Measurements from ENCODE around the gene FMN2.
A peak's percentile ranks its signal among the peaks of the same experiment; 100 is the strongest.

FMN2 gene

DNA sequence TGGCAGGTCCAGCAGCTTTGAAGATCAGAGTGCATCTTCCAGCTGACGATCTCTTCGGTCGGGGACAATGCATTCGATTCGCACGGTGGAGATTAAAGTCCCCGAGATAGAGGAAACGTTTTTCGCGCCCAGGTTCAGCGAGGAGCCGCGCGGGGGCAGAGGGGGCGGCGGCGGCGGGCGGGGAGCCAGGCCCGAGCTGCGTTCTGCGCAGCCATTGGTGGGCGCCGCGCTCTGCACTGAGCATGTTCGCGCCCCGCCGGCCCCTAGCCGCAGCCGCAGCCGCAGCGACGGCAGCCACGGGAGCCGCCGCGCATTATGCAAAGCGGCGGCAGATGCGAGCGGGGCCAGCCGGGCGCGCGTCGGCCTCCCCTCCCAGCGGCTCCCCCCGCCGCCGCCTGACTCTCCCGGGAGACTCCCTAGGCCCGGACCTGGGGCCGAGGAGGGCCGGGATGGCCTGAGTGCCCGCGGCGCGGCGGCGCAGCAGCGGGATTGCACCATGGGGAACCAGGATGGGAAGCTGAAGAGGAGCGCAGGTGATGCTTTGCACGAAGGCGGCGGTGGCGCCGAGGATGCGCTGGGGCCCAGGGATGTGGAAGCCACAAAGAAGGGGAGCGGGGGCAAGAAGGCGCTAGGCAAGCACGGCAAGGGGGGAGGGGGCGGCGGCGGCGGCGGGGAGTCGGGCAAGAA is at the start of gene FMN2:
FMN2 (plus strand) TSS at position 270 of the 687 bp plus-strand sequence; CDS start at position 497, 227 bp downstream.
- peak; percentile 57 for DNase-seq (ENCODE audit: low read depth)

GRCh38 chr1:240044620-240045019 is 47.1 kb upstream of the FMN2 start:
- no peak for DNase-seq (ENCODE audit: low read depth)

GRCh38 chr1:240046000-240046399 is 45.7 kb upstream of the FMN2 start:
- DNase-seq (ENCODE audit: low read depth), result no peak

GRCh38 chr1:240054109-240054701 is 37.5 kb upstream of the FMN2 start:
- DNase-seq (ENCODE audit: low read depth), result no peak

GRCh38 chr1:240055936-240056335 is 35.7 kb upstream of the FMN2 start:
- DNase-seq (ENCODE audit: low read depth), result no peak

- DNase-seq (ENCODE audit: low read depth), result no peak
Measured at GRCh38 chr1:240056350-240056749, 35.3 kb upstream of the FMN2 start.

GRCh38 chr1:240058049-240058448 is 33.6 kb upstream of the FMN2 start:
- DNase-seq (ENCODE audit: low read depth), result no peak

DNA sequence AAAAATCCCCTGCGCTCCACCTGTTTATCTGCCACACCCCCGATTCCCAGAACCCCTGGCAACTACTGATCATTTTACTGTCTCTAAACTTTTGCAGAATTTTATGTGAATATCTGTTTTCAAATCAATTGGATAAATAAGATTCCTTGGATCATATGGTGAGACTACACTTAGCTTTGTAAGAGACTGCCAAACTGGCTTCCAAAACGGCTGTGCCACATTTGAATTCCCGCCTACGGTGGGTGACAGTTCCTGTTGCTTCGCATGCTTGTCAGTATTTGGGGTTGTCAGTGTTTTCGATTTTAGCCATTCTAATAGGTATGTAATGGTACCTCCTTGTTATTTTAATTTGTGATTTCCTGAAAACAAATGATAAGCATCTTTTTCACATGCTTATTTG is 22.7 kb upstream of the FMN2 start:
- DNase-seq (ENCODE audit: low read depth), result no peak

- no peak for DNase-seq (ENCODE audit: low read depth)
Measured at GRCh38 chr1:240070188-240070587, 21.5 kb upstream of the FMN2 start.

- DNase-seq (ENCODE audit: low read depth), result no peak
Measured at GRCh38 chr1:240073097-240073496, 18.6 kb upstream of the FMN2 start.

- DNase-seq (ENCODE audit: low read depth), result no peak
Measured at GRCh38 chr1:240074422-240074821, 17.3 kb upstream of the FMN2 start.

GRCh38 chr1:240074908-240075307 is 16.8 kb upstream of the FMN2 start:
- no peak for DNase-seq (ENCODE audit: low read depth)

GRCh38 chr1:240084337-240084736 is 7.3 kb upstream of the FMN2 start:
- no peak for DNase-seq (ENCODE audit: low read depth)

GRCh38 chr1:240084749-240085148 is 6.9 kb upstream of the FMN2 start:
- DNase-seq (ENCODE audit: low read depth), result no peak

- peak; percentile 47 for DNase-seq (ENCODE audit: low read depth)
Measured at GRCh38 chr1:240086726-240087125, 5.0 kb upstream of the FMN2 start.

- no peak for DNase-seq (ENCODE audit: low read depth)
Measured at GRCh38 chr1:240090014-240090413, 1.7 kb upstream of the FMN2 start.

GRCh38 chr1:240090957-240091600 is 604 bp upstream of the FMN2 start:
- no peak for DNase-seq (ENCODE audit: low read depth)

GRCh38 chr1:240092301-240093119 is 827 bp downstream of the FMN2 start:
- DNase-seq (ENCODE audit: low read depth), result peak; percentile 82

- peak; percentile 41 for DNase-seq (ENCODE audit: low read depth)
Measured at GRCh38 chr1:240093120-240093961, 1.7 kb downstream of the FMN2 start.

GRCh38 chr1:240094041-240094722 is 2.5 kb downstream of the FMN2 start:
- DNase-seq (ENCODE audit: low read depth), result no peak

DNA sequence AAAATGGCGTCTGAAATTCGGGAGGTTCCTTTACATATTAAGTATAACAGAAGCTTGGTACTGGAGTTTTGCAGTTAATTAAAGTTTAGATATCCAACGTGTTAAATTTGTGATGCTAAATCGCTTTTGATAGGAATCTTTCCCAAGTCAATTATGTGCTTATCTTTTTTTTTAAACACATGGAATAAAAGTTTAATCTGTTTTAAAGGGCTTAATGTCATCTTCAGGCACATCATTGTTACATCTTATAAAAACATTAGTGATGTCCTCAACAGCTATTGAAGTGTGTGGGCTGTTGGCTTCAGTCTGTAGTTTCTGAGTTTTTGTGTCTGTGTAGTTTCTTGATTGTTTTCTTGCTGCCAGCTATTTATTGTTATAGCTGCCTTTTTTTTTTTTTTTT is 5.3 kb downstream of the FMN2 start:
- no peak for DNase-seq (ENCODE audit: low read depth)

Data from iris pigment epithelial cell (primary cell).